Stimulated activated CD8-positive, alpha-beta memory T cell treated with anti-CD3 and anti-CD28 coated beads, Interleukin-15, amount 100 ng/mL, for 48 hours (primary cell): Measurements from ENCODE around the gene STARD5.

Source experiments
- DNase-seq, 2 donors: peaks; one replicate each; pipeline ENCODE4 v3.0.0-alpha.2; 2020; ENCODE audit warnings: low read depth in 2 of 2

STARD5 gene

GRCh38 chr15:81293728-81294515, 30.0 kb downstream of the STARD5 start:
- peak; percentile 71 to 72 for DNase-seq

DNA sequence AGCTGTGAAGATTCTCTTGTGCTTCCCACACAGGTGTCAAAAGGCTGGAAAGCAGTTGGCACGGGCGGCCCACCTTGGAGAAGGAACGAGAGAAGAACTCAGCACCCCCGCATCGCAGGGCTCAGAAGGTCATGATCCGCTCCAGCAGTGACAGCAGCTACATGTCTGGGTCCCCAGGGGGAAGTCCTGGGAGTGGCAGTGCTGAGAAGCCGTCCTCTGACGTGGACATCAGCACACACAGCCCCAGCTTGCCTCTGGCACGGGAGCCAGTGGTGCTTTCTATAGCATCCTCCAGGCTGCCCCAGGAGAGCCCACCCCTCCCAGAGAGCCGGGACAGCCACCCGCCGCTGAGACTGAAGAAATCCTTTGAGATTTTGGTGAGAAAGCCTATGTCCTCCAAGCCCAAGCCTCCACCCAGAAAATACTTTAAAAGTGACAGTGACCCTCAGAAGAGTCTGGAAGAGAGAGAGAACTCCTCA, 31.4 kb downstream of the STARD5 start:
- DNase-seq: no peak

DNA sequence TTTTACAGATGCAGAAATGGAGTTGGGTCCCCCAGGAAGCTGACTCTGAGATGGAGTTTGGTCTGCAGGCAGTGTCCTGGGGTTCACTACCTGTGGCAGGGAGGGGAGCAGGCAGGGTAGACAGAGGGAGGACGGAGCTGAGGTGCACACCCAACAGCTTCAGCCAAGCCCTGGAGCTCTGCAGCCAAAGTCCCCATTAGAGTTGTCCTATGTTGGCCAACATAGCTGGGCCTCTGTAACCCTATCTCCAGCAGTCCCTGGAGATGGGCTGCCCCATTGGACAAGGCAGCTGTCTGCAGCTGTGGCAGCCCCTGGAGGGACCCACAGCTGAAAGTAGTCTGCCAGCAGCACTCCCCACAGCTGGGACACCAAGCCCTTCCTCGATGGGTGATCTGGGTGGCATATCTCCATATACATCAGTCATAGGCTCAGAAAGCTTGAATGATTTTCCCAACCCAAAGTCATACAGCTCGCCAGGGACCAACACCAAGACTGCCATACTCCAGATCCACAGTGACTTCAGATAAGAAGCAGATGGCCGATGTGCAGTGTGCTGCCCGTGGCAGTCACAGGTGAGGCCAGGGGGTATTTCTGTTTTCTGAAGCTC, 31.9 kb downstream of the STARD5 start:
- DNase-seq: no peak

- DNase-seq: no peak
Measured at GRCh38 chr15:81289910-81290309, 34.0 kb downstream of the STARD5 start.

- DNase-seq: no peak
Measured at GRCh38 chr15:81288616-81289015, 35.3 kb downstream of the STARD5 start.

DNA sequence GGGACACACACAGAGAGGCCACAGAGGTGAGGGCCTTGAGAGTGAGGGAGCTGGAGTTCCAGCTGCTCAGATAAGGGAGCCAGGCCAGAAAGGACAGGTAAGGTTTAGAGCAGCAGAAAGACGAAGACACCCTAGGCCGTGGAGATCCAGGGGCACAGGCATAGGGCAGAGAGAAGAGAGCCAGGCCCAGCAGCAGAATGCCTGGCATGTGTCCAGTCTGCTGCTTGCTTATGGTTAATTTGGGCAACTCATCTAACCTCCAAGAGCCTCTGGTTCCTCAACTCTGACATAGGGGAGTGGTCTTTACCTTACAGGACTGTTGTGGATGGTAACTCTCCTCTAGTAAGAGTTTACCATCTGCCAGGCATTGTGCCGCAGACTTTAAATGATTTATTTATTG, 35.9 kb downstream of the STARD5 start:
- no peak for DNase-seq

DNA sequence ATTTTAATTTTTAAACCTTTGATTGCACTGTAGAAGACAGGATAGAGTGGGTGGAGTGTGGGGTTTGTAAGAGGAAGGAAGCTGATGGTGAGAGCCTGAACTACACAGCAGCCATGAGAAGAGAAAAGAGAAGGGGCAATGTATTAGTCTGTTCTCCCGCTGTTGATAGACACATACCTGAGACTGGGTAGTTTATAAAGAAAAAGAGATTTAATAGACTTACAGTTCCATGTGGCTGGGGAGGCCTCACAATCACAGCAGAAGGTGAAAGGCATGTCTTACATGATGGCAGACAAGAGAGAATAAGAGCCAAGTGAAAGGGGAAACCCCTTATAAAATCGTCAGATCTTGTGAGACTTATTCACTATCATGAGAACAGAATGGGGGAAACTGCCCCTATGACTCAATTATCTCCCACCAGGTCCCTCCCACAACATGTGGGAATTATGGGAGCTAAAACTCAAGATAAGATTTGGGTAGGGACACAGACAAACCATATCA, 37.3 kb downstream of the STARD5 start:
- DNase-seq: no peak

DNA sequence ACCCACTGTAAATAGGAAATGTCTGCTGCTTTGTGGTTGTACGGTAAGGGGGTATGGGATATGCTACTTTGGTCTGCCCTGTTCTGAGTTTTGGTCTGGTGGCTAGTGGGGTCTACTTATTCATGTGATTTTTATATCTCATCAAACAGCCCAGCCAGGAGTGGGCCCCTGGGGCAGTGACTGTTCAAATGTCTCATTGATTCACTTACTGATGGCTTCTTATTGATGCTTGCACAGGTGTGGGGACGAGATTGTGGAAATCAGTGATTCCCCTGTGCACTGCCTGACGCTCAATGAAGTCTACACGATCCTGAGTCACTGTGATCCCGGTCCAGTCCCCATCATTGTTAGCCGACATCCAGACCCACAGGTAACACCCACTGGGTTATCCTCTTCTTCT, 38.5 kb downstream of the STARD5 start:
- no peak for DNase-seq

DNA sequence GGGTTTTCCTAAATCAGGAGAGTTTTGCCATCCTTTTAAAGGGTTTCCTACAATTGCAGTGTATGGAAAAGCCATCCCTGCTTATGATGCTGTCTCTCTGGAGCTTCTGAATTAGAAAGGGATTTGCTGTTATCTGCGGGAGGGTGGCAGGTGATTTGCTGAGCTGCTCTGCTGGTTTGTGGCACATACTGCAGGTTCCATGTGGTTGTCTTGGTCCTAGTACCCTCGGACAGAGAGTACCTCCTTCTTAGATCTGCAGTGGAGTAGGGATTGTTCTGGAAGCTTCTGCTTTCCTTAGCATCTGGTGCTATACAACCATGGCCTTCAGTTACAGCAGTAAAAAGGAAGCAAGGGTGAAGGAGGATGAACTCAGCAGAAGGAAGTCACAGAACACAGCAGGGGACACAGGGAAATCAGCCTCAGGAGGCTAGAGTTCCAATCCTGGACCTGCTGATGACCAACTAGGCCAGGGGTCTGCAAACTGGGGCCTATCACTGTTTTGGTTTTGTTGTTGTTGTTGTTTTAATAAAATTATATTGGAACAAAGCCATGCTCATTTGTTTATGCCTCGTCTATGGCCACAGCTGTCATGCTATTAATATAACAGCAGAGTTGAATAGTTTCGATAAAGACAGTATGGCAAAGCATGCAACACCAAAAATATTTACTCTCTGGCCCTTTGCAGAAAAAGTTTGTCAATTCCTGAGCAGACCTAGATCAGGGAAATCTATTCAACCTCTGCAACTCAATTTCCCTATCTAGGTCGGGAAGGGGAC, 39.5 kb downstream of the STARD5 start:
- DNase-seq: no peak

DNA sequence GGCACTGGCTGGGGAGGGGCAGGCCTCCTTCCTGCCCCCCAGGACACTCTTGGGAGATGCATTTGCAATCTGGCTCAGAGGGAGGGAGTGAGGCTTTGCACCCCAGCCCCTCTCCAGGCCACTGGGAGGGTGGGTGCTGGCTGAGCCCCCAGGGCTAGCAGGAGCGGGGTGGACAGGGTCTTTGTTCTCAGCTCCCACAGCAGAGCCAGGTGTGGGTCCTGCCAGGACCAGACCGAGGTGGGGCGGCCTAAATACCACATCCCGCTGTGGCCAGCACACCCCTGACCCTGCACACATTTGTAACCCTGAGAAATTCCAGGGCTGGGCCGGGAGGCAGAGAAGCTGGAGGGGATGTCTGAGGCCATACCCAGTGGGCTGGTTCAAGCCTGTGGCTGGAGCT, 41.0 kb downstream of the STARD5 start:
- no peak for DNase-seq

- no peak for DNase-seq
Measured at GRCh38 chr15:81282606-81282895, 41.4 kb downstream of the STARD5 start.

GRCh38 chr15:81281766-81282605, 42.0 kb downstream of the STARD5 start:
- no peak for DNase-seq

DNA sequence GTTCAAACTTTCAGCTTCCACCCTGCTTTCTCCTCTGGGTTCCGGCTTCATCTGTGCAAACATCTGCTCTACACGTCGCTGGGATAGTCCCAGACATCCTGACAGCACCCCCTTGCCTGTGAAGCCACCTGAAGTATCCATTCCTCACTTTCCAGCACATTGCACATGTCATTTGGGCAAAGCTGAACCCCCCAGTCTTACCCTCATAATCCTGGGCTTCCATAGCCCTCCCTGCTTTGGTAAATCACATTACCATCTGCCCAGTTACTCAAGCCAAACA, 42.5 kb downstream of the STARD5 start:
- DNase-seq: no peak

- no peak for DNase-seq
Measured at GRCh38 chr15:81280696-81281455, 43.1 kb downstream of the STARD5 start.

DNA sequence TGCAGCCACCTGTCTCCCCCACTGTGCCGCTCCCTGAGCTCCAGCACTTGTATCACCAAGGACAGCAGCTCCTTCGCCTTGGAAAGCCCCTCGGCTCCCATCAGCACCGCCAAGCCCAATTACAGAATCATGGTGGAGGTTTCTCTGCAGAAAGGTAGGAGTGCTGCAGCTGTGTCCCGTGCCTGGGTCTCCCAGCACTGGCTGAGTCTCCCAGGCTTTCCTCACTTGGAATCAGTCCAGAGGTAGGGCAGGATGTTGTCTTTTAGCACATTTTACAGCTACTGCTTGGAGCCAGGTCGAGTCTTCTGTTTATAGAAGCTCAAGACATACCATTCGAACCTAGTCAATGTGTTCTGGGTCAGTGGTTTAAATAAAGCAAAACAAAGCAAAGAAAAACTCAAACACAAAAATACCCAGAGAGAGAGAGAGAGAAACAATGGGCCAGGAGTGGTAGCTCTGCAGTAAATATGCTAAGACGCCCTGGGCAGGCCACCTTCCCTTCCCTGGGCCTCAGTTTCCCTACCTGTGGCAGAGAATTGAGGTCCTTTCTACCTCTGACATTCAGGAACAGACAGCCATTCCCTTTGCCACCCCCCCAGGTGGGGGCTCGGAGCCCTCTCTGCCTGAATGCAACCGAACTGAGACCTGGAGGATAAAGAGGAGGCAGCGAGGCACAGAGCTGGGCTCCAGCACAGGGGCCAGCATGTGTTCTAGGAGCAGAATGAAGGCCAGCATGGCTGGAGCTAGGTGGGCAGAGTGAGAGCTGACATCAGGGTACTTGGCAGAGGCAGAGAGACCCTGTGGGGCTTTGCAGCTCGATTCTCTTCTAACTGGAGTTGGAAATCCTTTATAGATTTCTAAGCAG, 44.1 kb downstream of the STARD5 start:
- DNase-seq: no peak

- no peak for DNase-seq
Measured at GRCh38 chr15:81278306-81279029, 45.5 kb downstream of the STARD5 start.

GRCh38 chr15:81277851-81278250, 46.1 kb downstream of the STARD5 start:
- no peak for DNase-seq

DNA sequence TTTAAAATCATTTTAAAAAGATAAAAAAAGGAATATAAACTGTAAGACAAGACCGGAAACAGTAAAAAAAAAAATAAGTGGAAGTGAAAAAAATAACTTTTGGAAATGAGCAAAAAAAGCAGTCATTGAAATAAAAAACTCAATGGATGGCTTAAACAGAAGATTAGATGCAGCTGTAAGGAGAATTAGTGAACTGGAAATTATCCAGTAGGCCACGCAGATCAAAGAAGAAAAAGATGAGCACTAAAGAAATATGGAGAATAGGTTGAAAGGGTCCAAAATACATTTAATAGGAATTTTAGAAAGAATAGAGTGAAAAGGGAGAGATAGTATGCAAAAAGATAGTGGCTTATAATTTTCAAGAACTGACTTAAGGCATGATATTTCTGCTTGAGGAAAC, 47.0 kb downstream of the STARD5 start:
- DNase-seq: no peak

DNA sequence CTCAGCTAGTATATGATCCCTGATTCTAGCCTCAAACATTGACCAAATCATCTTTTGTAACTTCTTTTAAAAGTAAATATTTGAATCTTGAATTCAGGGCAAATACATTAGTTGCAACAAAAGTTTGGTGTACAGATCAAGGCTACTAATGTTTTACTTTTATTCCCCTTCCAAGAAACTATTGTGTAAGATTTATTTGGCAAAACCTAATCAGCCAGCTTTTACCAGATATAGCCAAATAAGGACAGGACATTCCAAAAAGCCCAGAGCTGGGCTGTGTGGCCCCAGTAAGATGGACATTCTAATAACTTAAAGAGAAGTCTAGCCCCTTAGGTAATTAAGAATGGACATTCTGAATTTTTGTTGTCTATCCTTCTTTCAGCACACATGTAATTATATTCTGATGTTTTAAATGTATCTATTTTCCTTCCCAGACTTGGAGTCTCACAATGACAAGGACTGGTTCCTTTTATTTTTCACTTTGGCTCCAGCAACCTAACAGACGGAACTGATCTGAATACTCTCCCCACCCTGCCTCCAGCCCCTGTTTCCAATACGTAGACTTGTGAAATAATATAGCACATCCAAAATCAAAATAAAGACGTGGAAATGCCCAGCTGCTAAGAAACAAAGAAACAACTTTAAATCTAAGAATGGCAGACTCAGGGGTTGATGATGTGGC, 48.1 kb downstream of the STARD5 start:
- no peak for DNase-seq
